GM12874 (cell line): ENCODE results near the gene FARS2.

Experiments used
- CTCF ChIP-seq: IDR thresholded peaks from 2 replicates; pipeline ENCODE4 v1.5.1; 2011; ENCODE audit warnings: low read depth, mild to moderate bottlenecking, control low read depth, low read length, moderate library complexity; ENCODE audit not compliant: insufficient read depth

Gene FARS2

DNA sequence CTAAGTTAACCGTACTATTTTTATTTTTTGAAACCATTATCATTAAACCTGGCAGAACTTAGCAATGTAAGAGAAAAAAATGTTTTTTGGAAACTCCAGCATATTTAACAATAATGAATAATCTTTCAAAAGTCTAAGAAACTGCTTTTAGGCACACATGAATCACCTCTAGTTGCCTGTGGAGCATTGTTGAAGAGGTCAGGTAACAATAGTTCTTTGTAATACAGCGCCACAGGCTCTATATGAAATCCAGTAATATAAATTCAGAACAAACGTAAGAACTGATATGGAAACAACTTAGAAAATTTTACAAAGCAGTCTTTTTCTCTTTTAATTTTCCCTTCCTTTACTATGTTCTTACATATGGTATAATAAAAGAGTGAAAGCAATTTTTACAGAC lies 10.9 kb upstream of the FARS2 start:
- no peak for TF ChIP-seq CTCF

- no peak for TF ChIP-seq CTCF
These were observed 10.4 kb upstream of the FARS2 start for GRCh38 chr6:5250911-5251310.

GRCh38 chr6:5256952-5257351 lies 4.4 kb upstream of the FARS2 start:
- no peak for TF ChIP-seq CTCF

DNA sequence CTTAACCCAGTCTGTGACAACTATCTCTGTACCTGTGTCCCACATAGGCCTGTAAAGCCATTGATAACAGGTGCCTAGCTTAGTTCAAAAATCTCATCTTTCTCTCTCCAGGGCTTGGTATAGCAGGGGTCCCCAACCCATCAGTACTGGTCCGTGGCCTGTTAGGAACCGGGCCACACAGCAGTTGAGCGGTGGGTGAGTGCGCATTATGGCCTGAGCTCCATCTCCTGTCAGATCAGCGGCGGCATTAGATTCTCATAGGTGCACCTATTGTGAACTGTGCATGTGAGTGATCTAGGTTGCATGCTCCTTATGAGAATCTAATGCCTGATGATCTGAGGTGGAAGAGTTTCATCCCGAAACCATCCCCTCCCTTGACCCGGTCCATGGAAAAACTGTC lies 3.9 kb upstream of the FARS2 start:
- no peak for TF ChIP-seq CTCF

DNA sequence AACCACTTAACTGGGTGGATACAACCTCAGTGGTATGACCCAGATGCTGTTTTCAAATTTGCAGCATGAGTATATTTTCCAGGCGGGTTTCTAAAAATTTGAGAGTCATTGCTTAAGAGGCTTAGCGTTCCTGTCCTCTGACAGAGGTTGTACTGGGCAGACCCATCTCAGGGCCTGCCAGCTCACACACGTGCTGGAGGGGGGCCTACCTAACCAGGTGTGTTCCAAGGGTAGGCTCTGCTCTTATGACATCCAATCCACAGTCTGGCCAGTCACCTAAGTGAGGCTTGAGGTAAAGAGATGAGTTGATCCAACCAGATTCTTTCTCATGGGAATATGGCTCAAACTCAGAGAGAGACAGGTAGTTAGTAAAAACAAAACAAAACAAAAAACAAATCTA lies 1.9 kb upstream of the FARS2 start:
- TF ChIP-seq CTCF: no peak

DNA sequence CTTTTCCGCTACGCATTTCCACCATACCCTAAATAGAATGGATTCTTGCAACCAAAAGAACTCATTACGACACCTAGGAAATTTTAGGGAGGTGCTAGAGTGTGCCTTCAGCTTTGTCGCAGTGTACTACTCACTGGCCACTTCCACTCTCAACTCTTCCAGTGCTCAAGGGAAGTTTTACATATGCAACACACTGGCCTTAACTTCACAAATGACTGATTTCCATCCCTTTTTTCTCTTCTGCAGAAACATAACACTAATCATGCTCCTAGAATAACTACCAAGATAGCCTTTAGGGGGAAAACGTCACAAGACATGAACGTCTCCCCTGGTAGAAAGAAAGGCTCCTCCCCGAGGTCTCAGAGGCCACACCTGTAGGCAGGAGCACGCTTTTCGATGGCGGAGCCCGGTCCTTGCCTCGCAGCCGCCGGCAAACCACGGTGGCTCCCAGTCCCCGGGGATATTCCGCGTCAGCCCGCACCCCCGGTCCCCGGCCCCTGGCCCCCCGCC lies 1.1 kb upstream of the FARS2 start:
- TF ChIP-seq CTCF: no peak

- no peak for TF ChIP-seq CTCF
These were observed 314 bp downstream of the FARS2 start for GRCh38 chr6:5261545-5262109.

DNA sequence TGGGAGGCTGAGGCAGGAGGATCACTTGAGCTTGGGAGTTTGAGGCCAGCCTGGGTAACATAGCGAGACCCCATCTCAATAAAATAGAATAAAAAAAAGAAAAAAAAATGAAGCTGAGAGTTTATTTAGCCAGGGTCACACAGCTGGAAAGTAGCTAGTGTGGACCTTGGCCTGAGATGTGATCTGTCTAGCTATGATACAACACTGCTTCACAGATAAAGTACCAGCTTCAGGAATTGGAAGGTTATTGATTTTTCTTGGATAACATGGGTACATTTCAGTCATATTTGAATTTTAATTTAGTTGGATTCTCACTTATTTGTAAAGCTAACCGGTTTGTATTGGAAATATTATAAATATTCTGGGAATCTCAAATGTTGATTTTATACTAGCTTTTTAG lies 5.1 kb downstream of the FARS2 start:
- no peak for TF ChIP-seq CTCF
